GM19351 (cell line): ENCODE data around the gene ATE1.

Source experiments
- ATAC-seq: cut with Tn5 transposase; IDR thresholded peaks from one replicate; pipeline ENCODE4 v1.9.1; 2021; ENCODE audit warnings: mild to moderate bottlenecking, moderate library complexity; ENCODE audit not compliant: unreplicated experiment

Gene ATE1

DNA sequence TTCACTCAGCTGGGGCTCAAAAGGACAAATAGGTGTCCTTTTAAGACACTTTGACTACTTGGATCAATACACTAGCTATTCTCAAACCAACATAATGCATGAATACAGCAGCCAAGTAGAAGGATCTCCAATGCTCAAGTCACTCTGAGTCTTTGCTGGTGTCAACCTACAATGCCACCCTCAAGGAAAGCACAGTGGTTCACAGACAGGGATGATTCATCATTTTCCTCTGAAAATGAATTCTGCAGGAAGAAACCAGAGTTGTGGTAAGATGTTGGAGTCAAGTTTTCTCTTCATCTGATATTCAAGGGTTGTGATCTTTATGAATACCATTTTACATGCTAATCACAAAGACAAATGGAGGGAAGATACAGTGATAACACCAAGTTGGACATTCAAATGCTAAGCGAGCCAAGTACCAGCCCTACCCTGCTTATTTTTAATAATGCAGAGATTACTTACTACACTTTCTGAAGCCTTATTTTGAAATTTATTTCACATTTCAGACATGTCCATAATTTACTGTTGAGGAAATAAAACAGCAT is 186.5 kb downstream of the ATE1 start:
- ATAC-seq, result no peak

GRCh38 chr10:121740069-121740468 is 187.8 kb downstream of the ATE1 start:
- no peak for ATAC-seq

- ATAC-seq, result no peak
These were observed 188.7 kb downstream of the ATE1 start for GRCh38 chr10:121739114-121739513.

DNA sequence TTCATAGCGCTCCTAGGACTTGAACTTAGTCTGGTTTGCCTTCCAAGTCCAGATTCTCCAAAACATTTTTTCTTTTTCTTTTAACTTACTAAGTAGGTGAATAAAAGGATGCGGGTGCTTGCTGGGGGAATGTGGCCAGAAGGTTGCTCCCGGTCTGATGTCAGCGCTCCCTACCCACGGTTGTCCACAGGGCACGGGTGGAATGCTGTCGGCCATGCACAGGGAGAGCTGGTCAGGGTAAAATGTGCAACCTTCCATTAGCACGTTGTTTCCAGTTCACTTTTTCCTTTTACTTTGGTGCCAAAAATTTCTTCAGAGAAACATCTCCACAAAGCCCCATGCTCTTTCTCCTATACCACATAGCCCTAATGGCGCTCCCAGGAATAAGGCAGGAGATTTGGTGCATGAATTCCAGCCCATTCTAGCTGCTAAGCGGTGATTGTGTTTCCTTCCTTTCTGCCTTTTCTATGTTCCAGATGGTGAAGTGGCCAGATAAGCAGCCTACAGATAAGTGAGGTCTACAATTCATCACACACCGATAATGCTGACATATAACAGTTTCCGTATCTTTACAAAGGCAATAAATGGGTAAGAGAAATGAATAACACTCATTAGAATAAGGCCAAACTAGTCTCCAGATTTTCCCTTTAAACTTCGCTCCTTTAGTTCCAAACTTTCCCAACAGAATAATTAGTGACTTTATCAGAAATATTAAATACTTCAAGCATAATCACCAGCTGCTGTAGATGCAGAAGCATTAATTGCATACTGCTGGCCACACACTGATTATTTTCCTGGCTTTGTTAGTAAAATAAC is 191.3 kb downstream of the ATE1 start:
- no peak for ATAC-seq

DNA sequence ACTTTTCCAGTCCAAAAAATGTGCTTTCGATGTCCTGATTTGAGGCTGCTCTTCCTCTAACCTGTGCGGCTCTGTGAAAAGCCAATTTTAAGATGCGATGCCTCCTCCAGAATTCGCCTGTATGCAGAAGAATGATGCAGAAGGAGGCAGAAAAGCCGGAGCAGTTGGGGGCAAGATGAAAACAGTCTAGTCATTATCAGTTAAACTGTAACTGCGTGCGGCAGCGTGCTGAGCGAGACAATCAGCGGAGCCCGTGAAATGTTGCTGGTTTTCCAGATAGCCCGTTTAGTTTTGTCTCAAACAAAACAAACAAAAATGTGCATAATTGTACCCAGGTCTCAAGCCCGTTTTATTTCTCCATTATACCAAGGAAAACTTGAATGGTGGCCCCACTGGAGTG is 192.6 kb downstream of the ATE1 start:
- ATAC-seq, result no peak

- ATAC-seq, result peak; percentile 57
These were observed 193.2 kb downstream of the ATE1 start for GRCh38 chr10:121734589-121735045.

DNA sequence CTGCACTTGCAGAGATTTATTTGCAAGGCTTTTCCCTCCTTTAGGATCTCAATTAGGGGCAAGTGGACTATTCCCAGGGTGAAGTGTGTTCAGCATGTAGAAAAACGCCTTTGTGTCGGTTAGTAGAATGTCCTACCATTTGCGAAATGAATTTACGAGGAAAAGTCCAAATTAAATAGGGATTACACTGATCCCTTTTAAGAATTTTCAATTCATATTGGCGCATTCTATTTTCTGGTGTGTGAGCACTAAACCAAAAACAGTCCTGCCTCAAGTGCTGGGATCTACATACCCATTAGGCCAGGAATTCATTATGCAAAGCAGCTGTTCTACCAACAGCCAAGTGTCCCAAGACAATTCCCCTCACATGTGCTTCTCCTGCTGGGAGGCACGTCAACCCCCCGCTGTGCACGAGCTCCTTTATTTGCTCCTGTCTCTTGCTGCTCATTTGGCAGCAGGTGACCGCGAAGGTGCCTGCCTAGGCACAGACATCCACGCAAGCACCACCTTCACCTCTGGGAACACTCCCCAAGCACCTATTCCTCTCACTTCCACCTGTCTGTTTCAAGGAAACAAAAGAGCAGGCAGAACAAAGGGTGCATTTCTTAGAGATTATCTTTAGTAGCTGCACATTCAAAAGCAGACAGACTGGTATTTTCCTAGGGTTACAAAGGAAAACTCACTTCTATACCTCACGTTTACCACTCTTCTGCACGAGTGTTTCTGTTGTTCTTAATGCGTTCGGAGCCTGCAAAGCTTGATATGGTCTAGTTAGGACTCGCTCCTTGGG is 195.0 kb downstream of the ATE1 start:
- no peak for ATAC-seq

DNA sequence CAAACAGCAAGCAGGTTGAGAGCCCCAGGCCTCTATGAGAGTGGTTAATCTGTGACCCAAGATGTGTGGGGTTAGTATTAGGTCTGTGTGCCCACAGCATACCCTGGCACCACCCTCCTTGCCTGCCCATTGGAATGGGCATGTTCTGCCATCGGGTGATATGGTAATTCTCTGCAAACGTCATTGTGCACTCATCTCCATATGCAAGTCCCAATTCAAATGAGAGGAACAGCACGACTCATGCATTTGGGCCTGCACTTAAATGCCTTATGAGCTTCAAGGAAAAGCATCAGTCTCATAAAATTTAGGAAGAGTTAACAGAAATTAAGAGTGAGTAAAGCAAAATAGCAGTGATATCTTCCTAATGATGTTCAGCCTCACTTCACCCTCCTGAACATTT is 195.7 kb downstream of the ATE1 start:
- no peak for ATAC-seq

GRCh38 chr10:121724282-121724681 is 203.5 kb downstream of the ATE1 start:
- no peak for ATAC-seq

GRCh38 chr10:121722665-121723064 is 205.2 kb downstream of the ATE1 start:
- ATAC-seq, result no peak

- ATAC-seq, result no peak
These were observed 206.6 kb downstream of the ATE1 start for GRCh38 chr10:121721257-121721656.

GRCh38 chr10:121715969-121716368 is 211.9 kb downstream of the ATE1 start:
- ATAC-seq, result no peak

GRCh38 chr10:121715076-121715475 is 212.8 kb downstream of the ATE1 start:
- no peak for ATAC-seq

GRCh38 chr10:121713486-121713885 is 214.3 kb downstream of the ATE1 start:
- ATAC-seq, result no peak

- no peak for ATAC-seq
These were observed 216.9 kb downstream of the ATE1 start for GRCh38 chr10:121710971-121711370.

- ATAC-seq, result no peak
These were observed 217.6 kb downstream of the ATE1 start for GRCh38 chr10:121710207-121710606.

DNA sequence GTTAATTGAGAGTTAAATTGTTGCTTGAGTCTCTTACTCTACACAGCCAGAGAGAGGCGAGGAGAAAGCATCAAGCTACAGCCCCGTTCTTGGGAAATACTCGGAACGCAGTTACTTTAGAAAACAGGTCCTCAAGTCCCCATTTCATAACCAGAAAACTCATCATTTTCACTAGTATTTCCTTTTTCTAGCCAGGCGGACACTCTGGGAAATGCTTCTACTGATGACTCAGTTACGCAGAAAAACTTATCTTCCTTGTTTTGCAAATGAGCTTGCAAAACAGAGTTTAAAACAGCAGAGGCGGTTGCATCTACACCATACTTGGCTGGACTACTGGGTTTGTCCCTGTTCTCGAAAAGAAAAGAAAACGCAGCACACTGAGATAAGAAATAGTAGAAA is 218.2 kb downstream of the ATE1 start:
- ATAC-seq, result no peak

DNA sequence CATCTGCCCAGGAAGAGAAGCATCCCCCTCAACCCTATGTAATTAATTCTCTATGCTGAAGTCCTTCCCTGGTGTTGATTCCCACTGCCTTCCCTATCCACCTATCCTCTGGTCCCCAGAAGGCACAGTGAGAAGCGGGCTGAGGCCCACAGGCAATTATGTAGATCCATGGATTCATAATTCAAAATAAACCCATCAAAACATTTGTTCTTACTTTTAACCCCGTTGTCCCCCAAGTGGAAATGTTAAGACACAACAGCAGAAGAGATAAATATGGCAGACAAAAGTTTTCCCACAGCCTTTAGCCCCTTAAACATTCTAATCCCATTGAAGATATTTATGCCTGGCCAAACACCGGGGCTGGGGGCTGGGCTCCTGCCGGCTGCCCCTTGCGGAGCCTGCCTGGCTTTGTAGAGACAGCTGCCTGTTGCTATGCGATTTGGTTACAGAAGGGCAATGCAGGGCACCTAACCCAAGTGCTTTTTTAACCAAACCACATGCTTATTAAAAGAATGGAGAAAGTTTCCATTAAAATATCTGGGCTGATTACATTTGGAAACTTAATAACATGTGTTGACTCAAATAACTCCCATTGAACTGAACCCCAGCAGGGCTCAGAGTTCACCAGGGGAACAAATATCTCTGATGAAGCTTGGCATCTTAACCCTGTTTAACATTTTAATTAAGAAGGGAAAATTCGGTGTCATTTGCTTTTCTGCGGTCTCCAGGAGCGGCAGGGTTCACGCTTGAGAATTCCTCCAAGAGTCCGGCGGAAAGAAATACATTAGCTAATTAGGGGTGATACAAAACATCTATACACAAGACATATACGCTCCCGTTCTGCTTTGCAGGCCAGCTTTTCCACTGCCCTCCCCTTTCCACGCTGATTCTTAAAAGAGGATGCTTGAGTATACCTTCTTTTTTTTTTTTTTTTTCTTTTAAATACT is 218.8 kb downstream of the ATE1 start:
- no peak for ATAC-seq

DNA sequence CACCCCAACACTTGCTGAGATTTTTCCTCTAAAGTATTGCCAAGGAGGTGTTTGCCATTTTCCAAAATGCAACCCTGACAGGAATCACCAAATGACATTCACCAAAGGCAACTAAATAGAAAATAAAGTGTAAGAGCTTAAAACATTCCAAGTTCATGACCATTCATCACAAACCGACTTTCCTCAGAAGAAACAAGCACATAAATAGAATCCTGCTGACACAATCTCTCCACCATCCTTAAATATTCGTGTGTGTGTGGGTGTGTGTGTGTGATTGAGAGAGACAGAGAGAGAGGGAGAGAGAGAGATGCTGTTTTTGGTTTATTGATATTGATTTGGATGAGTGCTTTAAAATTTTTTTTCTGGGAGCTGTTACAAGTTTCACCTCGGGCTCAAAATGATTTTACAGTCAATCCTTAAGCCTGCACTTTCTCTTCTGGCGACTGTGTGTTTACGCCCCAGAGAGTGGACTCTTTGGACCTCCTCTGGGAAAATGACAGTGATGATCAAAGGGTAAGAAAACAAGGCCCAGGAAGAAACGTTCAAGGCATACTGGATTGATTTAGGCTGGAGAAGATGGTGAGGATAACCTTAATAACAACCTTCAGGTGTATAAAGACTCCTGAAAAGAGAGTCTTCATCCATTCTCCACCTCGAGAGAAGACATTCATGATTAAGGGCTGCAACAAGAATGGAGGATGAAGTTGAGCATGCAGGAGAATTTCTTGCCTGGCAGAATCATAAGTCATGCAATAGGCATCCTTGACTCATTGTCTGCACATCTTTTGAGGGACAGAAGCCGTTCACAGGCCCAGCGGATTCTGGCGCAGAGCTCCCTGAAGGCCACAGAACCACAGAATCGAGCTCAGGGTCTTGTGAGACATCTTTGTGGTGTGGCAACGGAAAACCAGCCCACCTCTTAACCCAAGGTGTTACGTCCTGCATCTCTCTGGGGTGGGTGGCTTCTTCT is 225.2 kb downstream of the ATE1 start:
- no peak for ATAC-seq

DNA sequence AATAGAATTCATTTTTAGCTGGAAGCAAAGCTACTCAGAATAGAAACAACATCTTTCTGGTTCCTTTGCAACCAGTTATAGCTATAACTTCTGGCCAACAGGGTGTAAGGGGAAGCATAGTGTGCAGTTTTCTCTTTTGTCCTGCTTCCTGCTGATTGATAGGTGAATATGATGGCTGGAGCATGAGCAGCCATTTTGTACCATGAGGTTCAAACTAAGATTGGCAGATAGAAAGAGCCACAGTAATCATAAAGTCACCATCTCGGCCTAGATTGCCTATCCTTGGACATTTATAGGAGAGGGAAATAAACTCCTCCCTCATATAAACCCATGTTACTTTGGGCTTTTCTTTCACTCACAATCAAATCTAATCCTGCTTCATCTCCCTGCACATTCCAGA is 227.4 kb downstream of the ATE1 start:
- ATAC-seq, result no peak
